NCI-H526 (cell line): Measurements from ENCODE around the gene RAPGEF1.

Experiments
- DNase-seq, 2 experiments: peaks; one replicate each; lab custom pipeline; 2025; lab: John Stamatoyannopoulos, UW

RAPGEF1 gene

DNA sequence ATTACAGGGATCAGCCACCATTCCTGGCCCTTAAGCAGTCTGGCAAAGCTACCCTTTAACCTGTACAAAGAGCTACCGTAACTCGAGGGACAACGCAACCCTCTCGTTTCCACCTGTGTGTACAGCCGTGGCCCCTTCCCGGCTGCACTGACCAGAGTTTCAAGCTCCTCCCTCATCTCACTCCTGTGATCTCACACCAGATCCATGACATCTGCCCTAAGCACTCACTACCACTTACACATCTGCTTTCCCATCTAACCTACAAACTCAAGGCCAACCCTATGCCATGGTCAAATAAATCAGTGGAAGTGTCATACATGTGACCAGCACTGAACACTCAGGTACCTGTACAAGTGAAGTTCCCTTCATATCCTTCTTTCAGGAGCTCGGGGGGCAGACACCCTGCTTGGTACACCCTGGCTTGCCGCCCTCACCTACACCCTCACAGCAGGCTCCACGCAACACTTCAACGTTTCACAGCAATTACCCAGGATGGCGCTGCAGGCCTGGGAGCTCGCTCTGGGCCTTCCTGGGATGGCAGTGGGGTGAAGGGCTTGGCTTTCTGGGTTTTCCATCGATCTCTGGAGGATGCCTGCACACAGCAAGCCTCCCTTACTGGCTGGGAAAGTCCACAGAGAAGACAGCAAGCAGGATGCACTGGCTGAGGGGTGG is 132.8 kb downstream of the RAPGEF1 start:
- peak in 1 of 2 experiments; percentile 5 for DNase-seq

DNA sequence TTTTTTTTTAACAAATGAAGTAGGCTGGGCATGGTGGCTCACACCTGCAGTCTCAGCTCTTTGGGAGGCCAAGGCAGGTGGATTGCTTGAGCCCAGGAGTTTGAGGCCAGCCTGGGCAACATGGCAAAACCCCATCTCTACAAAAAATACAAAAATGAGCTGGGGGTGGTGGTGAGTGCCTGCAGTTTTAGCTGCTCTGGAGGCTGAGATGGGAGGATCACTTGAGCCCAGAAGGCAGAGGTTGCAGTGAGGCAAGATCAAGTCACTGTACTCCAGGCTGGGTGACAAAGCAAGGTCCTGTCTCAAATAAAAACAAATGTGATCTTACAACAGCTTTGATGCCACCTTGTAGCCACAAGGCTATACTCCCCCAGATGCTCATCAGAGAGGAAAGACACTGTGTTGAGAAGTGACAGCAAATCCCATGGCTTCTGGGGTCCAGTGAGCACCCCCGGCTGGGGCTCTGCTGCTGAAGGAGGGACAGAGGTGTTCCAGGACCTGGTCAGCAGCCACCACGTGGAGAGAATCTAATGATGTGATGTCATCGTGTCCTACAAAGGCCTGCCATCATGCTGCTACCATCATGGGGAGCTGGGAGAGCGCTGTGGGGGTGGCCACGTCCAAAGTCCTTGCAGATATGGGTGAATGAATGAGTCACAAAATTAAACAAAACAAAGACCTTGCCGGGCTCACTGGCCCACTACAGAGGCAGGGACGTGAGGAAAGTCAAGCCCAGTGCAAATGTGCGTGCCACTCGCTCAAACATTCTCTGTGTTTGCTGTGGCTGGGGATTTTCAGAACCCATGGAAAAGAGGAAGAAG is 133.9 kb downstream of the RAPGEF1 start:
- no peak for DNase-seq

DNA sequence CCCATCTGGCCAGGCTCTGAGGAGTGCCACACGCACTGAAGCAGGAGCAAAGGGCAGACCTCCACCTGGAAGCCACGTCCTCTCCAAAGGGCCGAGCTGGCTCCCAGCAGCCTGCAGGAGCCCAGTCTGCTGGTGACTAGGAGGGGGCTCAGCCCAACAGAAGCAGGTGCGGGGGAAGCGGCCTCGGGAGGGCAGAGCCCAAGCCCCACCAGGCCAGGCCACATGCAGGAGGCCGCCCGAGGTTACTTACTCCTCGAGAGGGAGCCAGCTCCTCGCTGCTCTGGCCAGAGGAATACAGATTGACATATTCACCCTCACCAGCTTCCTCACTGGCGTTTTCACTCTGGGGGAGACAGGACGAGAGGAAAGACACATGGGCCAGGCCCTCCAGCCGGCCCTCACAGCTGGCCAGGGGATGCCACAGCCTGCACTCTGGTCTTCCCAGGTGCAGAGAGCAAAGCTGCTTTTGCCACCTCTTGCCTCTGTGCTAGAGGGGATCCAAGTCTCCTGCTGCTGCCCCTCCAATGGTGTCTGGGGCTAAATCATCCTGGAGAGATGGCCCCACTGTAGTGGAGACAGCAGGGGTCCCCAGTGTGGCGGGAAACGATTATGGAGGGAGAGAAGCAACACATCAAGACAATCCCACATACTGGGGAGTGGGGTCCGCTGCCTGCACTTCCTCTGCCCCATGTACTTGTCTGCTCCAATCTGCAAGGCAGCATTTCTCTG is 136.0 kb downstream of the RAPGEF1 start:
- no peak for DNase-seq

DNA sequence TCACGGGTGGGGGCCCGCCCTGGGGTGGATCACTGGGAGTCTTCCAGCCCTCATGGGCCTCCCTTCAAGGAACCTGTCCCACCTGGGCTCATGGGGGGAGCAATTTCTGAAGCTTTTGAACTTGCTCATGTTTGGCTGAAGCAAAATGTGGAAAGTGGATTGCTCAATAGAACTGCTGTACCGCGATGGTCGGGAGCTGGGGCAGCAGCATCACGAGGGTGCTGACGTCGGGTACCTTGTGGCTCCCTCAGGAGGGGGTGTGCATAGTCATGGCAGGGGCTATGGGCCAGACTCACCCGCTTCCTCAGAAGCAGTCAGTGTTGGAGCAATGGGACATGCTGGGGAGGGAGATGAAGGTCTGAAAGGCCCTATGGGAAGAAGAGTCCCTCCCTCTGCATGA is 136.7 kb downstream of the RAPGEF1 start:
- no peak for DNase-seq

DNA sequence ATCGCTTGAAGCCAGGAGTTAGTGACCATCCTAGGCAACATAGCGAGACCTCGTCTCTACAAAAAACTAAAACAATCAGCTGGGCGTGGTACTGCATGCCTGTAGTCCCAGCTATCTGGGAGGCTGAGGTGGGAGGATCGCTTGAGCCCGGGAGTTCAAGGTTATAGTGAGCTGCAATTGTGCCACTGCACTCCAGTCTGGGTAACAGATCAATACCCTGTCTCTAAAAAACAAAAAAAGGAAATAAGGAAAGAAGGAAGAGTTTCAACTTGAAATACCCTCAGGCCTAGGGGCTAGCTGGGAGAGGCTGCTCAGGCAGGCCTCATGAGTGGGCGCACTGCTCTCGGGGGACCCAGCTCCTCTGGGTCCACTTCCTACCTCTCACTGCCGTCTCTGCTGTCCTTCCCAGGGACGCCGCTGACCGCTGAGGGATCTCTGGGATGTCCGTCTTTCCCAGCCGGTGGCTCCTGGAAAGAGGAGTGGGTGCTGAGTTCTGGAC is 138.1 kb downstream of the RAPGEF1 start:
- DNase-seq: no peak

DNA sequence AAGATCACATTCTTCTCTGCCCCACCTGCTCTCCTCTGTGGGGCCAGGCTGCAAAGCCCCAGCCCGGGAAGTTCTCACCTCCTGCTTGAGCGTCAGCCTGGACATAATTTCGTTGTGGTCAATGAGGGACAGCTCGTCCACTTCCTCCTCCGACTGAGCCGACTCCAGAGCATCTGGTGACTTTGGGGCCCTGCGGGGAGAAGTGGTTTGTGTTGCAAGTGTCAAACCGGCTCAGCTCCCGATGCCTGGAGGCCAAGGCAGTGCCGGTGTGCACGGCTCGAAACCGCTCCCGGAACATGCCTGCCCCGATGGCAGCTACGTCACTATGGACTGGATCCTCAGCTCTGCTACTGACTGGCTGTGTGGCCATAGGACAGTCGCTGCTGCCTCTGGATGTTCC is 141.8 kb downstream of the RAPGEF1 start:
- no peak for DNase-seq

DNA sequence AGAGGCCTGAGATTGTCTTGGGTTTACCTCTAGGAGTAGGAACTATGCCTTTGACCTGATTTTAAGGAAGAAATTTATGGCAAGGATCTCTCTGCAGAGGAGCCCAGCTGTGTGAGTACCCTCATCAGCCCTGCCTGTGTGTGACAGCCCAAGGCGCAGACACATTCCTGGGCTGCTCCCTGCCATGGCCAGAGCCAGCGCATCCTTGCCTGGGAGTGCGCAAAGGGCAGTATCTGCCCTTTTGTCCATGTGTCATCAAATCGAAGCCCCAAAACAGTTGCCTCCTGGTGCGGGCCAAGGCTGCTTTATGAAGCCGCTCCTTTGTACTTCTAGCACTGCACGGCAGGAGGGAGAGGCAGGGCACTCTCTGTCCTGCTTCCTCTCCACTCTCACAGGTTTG is 142.6 kb downstream of the RAPGEF1 start:
- DNase-seq: no peak

DNA sequence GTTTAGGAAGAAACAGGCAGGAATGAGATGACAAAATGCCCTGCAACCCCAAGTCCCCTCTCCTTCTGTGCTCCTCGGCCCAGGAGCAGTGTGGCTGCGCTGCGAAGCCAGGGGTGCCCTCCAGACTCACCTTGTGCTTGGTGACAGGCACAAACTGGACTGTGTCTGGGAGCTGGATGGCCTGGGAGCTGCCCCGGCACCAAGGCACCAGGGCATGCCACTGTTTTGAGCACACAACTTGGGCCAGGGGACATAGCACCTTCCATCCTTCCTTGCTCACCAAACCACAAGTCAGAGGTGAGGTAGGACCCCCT is 143.5 kb downstream of the RAPGEF1 start:
- no peak for DNase-seq

DNA sequence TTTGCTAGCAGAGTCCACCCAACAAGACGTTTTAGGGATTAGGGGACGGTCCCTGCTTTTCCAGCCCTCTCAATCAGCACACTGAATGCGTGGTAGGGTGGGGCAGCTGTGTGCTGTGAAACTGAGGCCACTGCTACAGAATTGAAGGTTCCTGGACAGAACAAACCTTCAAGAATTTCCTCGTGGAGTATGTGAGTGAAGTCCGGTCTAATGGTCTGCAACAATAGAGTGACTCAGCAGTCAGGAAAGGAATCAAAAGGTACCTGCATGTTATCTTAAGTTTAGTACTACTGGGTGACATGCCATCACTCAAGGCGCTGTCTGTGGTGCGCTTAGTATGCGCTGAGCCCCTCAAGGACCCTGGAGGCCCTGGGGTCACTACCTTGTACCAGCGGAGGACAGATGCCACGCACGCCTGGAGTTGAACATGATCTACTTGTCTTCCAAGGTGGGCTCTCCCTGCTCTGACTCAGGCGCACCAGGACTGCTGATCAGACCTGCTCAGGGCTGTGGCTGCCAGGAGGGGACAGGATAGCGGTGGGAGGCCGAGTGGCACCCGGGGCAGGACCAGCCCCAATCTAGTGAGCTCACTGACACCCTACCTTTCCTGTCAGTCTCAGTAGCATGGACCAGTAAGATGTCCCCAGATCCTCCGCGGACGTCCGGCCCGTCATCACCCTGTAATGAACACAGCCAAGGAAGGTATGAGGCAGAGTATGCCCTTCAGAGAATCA is 144.0 kb downstream of the RAPGEF1 start:
- no peak for DNase-seq

DNA sequence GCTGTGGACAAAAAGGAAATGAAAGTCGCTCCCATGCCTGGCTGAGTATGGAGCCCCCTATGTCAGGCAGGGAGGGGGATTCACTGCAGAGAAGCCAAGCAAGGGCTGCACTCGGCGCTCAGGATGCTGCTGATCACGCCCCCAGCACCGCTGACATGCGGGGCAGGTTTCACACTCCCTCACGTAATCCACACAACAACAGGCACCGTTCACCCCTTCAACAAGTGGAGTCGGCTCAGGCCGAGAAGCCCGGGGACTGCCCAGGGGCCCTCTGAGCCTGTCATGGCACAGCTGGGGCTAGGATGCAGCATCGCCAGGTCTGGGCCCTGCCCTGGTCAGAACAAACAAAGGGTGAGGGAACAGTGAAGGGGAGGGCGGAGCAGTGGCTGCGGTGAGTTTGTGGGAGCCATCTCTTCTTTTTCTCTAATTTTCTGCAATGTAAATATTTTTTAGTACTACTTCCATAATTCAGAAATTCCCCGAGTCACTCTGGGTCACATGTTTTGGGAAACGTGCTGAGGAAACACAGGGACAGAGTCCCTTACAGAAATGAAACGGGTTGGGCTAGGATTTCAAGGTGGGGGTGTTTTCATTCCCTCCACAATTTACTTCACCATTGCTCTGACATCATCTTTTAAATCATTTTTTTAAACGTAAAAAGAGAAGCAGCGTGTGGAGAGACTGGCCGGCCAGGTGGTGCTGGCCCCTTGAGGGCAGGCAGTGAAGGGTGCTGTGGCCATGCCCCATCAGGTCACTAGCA is 144.8 kb downstream of the RAPGEF1 start:
- no peak for DNase-seq

DNA sequence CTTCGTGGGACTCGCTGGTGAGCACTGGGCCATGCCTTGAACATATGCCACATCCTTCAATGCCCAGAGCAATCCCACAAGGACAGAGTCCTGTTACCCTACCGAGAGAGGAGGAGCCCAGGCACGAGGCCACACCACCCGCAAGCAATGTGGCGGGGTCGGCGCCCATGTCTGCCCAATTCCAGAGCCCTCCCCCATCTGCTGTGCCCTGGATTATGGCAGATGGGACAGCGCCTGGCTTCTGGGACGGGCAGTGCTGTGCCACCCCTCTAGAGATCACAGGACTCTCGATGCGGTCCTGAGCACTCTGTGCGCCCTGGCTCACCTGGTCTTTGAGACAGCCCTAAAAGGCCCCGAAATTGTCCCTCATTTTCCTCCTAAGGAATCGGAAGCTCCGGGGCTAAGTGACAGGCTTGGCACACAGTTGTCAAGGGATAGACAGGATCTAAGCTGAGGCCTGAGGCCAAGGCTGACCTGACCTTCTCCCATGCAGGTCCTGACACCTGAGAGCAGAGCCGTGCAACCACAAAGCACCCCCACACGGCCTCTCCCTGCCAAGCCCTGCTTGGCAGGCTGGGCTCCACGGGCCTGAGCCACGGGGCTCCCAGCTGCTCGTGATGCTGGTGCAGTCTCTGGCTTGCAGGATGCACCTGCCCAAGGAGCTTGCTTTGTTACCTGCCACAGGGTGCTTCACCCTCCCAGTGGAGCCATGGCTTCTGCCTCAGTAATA is 145.8 kb downstream of the RAPGEF1 start:
- no peak for DNase-seq

DNA sequence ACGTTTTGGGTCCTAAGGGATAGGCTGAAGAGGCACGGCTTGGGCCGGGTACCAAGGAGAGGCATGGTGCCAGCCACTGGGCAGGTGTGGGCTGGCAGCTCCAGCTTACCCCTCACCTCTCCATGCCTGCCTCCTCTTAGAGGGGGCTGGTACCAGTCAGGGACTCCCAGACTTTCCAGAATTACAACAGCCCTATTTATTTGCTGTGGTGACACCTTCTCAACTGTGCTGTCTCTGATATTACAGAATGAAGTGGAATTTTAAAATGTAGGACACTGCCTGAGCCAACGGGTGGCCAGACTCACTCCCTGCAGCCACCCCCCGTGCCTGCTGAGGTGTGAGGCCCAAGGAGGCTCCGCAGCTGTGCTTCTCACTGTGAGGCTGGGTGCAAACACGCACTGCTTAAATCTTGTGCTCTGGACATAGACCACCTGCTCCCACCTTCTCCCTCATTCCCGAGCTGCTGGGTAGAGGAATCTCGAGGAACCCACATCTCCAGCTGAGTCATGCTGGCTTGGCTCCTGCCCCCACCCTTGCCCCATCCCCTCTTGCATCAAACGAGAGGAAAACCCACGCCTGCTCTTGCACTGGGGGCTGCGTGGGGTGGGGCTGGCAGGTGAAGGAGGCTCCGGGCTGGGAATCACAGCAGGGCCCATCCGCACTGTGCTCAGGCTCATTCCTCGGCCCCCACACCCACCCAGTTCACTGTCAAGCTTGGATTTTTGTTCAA is 146.6 kb downstream of the RAPGEF1 start:
- no peak for DNase-seq

DNA sequence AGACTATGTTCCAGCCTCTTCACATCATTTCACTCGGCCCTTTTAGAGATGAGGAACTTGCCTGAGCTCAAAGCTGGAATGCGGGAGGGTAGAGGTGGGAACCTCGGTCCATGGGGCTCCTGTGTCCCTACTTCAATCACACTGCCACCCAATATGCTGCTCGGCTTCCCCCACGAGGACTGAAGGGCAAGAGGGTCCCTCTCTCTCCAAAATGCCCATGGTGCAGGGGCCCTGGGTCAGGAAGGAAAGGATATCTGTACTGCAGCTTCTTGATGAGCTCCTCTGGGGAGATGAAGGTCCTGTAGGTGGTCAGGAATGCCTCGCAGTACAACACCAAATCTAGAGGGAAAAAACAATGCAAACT is 148.0 kb downstream of the RAPGEF1 start:
- no peak for DNase-seq

DNA sequence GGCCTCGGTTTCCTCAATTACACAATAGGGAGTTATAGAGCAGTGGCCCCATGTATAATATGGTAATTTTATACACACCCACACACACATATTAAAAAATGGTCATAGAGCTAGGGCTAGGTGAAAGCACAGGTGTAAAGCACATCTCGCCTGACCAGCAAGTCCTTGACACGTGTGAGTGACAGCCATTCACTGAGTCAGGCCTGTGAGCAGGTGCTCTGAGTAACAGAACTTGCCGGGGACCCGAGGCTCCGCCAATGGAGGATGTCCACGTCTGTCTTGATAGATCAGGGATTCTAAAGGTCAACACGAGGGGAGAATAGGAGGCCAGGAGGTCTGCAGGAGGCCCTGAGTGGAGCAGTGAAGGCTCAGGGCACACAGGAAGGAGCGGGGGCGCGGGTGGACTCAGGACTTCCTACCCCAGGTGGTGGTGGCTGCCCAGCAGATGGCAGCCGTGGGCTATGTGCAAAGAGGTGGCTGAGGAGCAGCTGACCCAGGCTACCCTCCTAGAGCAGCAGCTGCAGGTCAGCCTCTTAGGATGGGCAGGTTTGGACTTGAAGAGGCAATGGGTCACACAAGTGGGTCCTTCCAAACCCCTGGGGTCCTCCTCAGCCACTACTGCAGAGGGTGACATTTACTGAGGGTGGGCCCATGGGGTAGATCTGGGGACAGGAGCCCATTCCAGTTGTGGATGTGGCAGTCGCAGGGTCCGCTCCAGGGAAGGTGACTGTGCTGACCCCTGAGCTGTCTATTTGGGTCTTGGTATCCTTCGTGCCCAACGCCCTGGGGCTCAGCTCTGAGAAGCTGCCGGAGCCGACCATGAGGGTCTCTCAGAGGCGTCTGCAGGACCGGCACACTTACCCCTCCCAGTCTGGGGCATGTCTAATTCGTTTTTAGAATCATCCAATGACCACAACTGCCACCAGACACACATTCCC is 148.7 kb downstream of the RAPGEF1 start:
- DNase-seq: peak in 1 of 2 experiments; percentile 77

DNA sequence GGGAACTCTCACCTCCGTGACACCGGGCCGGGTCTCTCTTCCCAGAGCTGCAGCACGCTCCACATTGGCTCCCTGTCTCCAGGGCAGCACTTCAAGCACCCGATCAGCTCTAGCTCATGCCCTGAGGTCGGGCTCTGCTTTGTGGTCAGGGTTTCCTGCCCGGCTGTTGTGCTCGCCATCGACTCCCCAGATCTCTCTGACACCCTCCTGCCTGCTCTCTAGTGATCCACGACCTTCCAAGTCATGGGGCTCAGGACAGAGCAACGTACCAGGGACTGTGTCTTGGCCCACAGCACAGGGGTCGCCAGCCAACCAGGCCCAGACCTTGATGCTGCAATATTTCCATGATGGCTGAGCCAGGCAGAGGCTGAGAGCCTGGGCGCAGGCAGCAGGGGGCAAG is 149.4 kb downstream of the RAPGEF1 start:
- DNase-seq: no peak

DNA sequence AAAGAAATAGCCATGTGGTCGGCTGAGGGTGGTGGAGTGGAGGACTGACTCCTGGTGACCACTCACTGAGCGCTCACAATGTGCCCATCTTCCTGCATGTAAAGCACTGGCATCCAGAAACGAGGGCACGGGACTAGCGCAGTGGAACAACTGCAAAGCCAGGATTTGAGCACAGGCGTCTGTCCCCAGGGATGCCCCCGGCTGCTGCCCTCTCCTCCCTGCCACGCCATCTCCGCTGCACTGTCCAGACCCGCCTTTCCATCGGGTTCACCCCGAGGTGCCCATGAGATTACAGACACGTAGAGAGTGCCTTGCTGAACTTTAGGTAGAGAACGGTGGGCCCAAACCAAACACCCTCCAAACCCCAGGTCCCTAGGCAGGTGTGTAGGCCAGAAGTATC is 149.9 kb downstream of the RAPGEF1 start:
- no peak for DNase-seq

DNA sequence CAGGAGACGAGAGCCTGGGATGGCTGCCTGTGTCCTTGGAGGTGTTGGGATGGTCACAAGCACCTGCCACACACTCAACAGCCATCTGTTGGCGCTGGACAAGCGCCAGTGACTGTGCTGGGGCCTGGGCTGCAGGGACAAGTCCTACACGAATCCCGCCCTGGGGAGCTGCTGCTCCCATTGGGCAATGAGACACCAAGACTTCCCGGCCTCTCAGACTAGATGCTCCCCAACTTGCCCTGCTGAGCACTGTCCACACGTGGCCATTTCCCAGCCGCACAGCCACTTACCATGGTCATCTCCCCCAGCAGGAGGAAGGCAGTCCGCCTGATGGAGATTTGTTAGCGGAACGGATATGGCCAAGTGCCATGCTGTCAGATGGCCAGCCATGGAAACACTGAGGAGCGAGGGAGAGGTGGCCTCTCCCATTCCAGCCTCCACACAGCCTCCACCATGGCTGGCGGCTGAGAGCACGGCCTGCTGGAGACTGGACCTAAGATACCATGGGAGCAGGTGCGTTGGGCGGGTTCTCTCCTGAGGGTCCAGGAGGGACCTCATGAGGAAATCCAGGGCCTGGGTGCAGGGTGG is 150.7 kb downstream of the RAPGEF1 start:
- DNase-seq: no peak

DNA sequence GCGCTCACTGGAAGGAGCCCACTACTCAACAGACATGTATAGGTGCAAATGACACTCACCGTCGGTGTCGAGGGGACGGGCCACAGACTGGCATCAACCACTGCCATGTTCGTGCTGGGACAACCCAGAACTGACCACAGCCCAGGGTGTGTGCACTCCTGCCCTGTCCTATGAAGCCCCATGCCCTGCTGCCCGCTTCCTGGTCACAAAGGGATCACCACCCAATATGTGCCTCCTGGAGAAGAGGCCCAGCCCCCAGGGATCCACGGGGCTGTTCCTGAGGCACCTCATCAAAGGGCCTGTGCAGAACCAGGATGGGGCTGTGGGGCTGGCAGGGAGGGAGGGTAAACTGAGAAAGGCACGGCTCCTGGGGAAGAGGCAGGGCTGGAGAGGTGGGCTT is 151.5 kb downstream of the RAPGEF1 start:
- no peak for DNase-seq

DNA sequence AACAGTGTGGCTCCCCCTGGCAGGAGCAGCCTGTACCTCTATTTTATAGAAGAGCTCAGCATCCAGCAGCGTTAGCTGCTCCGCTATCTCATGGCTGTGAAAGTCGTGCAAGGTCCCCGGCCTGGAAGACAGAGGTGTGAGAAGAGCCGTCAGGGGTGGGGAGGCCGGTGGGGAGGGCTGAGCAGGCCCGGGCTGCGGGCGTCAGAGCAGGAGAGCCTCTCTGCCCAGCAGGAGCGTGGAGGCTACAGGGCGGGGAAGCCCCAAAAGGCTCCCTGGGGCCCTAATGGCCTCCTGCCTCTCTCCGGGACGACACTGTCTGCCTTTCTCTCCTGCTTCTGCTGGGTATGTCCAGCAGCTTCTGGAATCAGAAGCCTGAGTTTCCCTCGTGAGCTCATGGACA is 152.0 kb downstream of the RAPGEF1 start:
- DNase-seq: no peak
